Activated effector memory CD4-positive, alpha-beta T cell treated with Interleukin-2 at 50 U/mL for 16 hours (primary cell): ENCODE data around the gene PRCD.
A peak's percentile ranks its signal among the peaks of the same experiment; 100 is the strongest.

Source experiments
- DNase-seq: peaks from one replicate; pipeline ENCODE4 v3.0.0-alpha.2; 2020

PRCD gene, protein sequence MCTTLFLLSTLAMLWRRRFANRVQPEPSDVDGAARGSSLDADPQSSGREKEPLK

GRCh38 chr17:76539631-76540271, at the start of gene PRCD:
Gene PRCD (plus strand): TSS chr17:76540044. CDS start chr17:76540142, 98 bp downstream.
- DNase-seq, result no peak

DNA sequence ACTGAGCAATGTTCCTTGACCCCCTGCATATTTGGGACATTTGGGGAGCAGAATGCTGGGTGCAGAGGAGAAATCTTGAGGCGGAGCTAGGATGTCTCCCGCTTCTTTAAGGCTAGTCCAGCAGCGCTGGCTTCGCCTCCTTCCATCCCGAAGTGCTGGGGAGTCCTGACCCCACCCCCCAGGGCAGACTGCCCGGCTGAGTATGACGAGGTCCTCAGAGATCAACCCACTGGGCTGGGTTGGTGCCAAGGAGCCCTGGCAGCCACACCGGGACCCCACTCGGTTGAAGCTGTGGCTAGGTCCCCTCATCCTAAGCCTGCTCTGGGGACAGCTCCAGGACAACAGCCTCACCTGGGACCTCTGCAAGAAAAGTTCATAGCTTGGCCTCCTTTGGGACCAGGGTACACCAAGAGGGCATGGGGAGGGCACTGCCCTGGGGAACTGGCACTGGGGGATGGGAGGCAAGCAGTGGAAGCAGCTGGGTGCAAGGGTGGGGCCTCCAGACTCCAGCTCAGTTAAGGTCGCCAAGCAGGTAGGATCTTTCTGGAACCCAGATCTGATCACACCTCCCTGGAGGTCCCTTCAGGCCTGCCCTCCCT, 49.6 kb upstream of the PRCD start:
- no peak for DNase-seq

DNA sequence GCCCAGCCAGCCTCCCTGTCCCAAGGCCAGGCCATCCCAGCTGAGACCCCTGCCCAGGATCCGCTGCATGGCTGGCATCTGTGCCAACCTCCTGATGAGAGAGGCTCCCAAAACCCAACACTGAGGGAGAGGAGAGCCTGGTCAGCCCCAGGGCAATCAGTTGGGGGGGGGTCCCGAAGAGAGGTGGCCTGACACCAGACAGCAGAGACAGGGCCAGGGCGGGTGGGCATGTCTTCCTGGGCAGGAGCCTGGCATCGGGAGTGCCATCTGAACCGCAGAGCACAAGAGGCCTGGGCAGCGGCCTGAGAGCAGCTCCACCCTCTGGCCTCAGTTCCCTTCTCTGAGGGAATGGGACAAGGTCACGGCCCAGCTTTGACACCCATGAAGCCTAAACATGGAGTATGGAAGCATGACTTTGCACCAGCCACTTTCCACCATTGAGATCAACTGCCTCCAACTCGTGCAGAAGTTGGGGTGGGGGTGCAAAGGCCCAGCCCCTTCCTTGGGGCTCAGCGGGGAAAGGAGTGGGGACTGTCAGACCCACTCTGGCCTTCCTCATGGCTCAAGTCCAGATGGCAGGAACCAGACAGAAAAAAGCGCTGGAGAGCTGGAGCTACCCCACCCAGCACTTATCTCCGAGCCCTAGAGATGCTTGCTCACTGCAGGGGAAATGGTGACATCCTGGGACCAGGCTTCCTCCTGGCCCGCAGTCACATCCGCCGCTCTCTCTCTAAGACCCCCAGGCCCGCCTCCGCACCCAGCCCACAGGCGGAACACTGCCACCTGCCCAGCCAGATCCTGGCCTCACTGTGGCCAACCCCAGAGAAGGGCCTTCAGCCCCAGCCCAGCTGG, 48.3 kb upstream of the PRCD start:
- no peak for DNase-seq

- no peak for DNase-seq
Observed at GRCh38 chr17:76492123-76492988, 47.5 kb upstream of the PRCD start.

- peak; percentile 11 for DNase-seq
Observed at GRCh38 chr17:76492989-76493501, 46.8 kb upstream of the PRCD start.

GRCh38 chr17:76493505-76494167, 46.2 kb upstream of the PRCD start:
- DNase-seq, result peak; percentile 13

DNA sequence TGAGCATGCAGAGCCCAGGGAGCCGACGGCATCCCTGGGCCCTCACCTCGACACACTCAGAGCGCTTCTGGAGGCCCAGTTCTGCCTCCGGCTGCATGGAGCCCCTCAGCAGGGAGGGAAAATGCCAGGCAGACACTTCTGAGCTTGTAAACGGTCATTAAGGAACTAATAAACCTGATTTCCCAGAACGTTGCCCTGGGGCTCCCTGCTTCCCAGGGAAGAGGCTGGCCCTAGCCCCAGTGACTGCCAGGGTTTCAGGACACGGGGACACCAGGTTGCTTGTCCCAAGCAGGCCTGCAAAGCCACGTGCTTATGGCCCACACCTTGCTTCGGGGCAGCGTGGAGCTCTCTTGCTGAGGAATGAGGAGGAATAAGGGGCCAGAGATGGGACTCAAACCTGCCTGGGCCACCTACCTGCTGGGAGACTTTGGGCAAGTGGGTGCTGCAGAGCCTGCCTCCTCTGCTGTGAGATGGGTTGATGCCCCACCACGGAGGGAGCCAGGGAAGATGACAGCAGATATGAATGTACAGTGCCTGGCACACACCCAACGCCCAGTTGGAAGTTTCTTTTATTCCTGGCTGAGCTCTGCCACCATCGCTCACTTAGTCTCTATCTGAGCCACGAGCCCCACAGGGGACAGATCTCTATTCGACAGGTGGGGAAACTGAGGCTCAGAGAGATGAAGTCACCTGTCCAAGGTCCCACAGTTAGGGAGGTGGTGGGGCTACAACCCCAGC, 44.0 kb upstream of the PRCD start:
- no peak for DNase-seq

- DNase-seq, result no peak
Observed at GRCh38 chr17:76496464-76496863, 43.4 kb upstream of the PRCD start.

DNA sequence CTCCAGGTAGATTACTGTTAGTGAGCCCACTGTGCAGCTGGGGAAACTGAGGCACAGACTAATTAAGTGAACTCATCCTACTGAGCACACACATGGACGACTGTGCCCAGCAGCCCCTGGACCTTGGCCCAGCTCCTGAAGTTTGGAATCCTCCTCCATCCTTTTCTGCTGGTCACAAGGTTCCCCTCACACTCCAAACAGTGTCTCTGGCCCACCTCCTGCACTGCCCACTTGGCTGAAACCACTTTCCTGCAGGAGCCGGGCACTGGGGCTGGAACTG, 42.2 kb upstream of the PRCD start:
- DNase-seq, result no peak

- no peak for DNase-seq
Observed at GRCh38 chr17:76497979-76498875, 41.6 kb upstream of the PRCD start.

GRCh38 chr17:76498876-76499251, 41.0 kb upstream of the PRCD start:
- DNase-seq, result no peak

GRCh38 chr17:76499267-76499667, 40.6 kb upstream of the PRCD start:
- no peak for DNase-seq

DNA sequence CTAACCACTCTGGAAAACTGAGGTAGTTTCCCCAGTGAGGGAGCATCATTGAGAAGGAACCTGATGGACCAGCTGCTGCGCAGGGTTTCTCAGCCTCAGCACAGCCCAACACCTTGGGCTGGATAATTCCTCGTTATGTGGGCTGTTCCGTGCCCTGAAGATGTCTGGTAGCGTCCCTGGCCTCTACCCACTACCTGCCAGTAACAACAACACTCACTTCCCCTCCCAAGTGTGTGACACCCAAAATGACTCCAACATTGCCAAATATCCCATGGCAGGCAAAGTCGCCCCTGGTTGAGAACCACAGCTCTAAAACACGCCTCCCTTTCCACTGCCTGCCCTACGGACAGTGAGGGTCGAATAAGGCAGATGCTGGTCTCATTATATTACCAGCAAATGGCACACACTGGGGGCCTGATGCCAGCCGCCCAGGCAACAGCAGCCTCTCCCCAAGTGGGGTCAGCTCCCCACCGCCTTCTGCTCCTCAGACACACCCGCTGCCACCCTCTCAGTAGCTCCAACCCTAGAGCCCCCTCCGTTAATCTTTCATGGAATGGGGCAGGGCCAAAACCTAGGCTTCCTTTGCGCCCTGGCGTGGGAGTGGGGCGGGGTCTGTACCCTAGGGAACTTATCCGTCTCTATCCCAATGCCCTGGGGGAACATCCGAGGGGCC, 39.6 kb upstream of the PRCD start:
- DNase-seq, result no peak

GRCh38 chr17:76500747-76501017, 39.2 kb upstream of the PRCD start:
- DNase-seq, result no peak

GRCh38 chr17:76501018-76501826, 38.6 kb upstream of the PRCD start, which contains the start of gene RHBDF2:
Gene RHBDF2 (minus strand): TSS chr17:76501423. CDS start chr17:76481524, 19,899 bp downstream.
- peak; percentile 96 for DNase-seq

- no peak for DNase-seq
Observed at GRCh38 chr17:76501827-76502307, 38.0 kb upstream of the PRCD start.

- DNase-seq, result no peak
Observed at GRCh38 chr17:76502341-76503211, 37.3 kb upstream of the PRCD start.

- DNase-seq, result no peak
Observed at GRCh38 chr17:76504117-76504516, 35.7 kb upstream of the PRCD start.
